SK-N-SH treated with all-trans-retinoic acid at 6 μM for 48 hours (cell line): ENCODE measurements around the gene MAK.
"Not testable (repeated sequence)": the region's sequence is repeated elsewhere in the genome, so short reads cannot be mapped to it uniquely, and the experiment has no call there.

Experiments used
- ATAC-seq: fragments of 200-7000 bp; cut with Tn5 transposase; 3 replicates; pipeline ENCODE4 v1.9.1; 2020; ENCODE audit warnings: mild to moderate bottlenecking, moderate library complexity
- ARNTL ChIP-seq: fragments of 450-650 bp; formaldehyde crosslinking; IDR thresholded peaks from 2 replicates; pipeline ENCODE4 v1.5.0; 2020; ENCODE audit warnings: low read depth, mild to moderate bottlenecking, moderate library complexity, borderline replicate concordance
- BACH2 ChIP-seq: fragments of 250-450 bp; sonication (Bioruptor Pico); IDR thresholded peaks from 2 replicates; pipeline ENCODE4 v1.9.0; 2021; ENCODE audit warnings: mild to moderate bottlenecking, borderline replicate concordance
- CREB5 ChIP-seq: fragments of 250-450 bp; sonication (Bioruptor Pico); IDR thresholded peaks from 2 replicates; pipeline ENCODE4 v1.5.1; 2020; ENCODE audit warnings: low read depth, mild to moderate bottlenecking, moderate library complexity
- CSDC2 ChIP-seq: fragments of 250-450 bp; sonication (Bioruptor Pico); IDR thresholded peaks from 2 replicates; pipeline ENCODE4 v1.5.0; 2020; ENCODE audit warnings: mild to moderate bottlenecking, moderate library complexity
- CSRNP3 ChIP-seq: fragments of 250-450 bp; sonication (Bioruptor Pico); IDR thresholded peaks from 2 replicates; pipeline ENCODE4 v1.5.1; 2021; ENCODE audit warnings: mild to moderate bottlenecking, moderate library complexity
- ESRRG ChIP-seq: fragments of 250-450 bp; sonication (Bioruptor Pico); IDR thresholded peaks from 2 replicates; pipeline ENCODE4 v1.6.1; 2021; ENCODE audit warnings: mild to moderate bottlenecking
- GLIS3 ChIP-seq: fragments of 250-450 bp; sonication (Bioruptor Pico); IDR thresholded peaks from 2 replicates; pipeline ENCODE4 v1.5.0; 2020; ENCODE audit warnings: mild to moderate bottlenecking, moderate library complexity
- ISL1 ChIP-seq: fragments of 250-450 bp; sonication (Bioruptor Pico); IDR thresholded peaks from 2 replicates; pipeline ENCODE4 v2.1.2; 2022; ENCODE audit warnings: mild to moderate bottlenecking, moderate library complexity
- OSR1 ChIP-seq: fragments of 250-450 bp; sonication (Bioruptor Pico); IDR thresholded peaks from 2 replicates; pipeline ENCODE4 v1.8.0; 2022; ENCODE audit warnings: moderate library complexity, mild to moderate bottlenecking, inconsistent platforms
- PATZ1 ChIP-seq: fragments of 250-450 bp; sonication (Bioruptor Pico); IDR thresholded peaks from 2 replicates; pipeline ENCODE4 v1.8.0; 2020; ENCODE audit warnings: mild to moderate bottlenecking, moderate library complexity, borderline replicate concordance
- POU6F1 ChIP-seq: fragments of 250-450 bp; sonication (Bioruptor Pico); IDR thresholded peaks from 2 replicates; pipeline ENCODE4 v1.8.0; 2021; ENCODE audit warnings: low read depth, mild to moderate bottlenecking, moderate library complexity, borderline replicate concordance
- PPARA ChIP-seq: fragments of 250-450 bp; sonication (Bioruptor Pico); IDR thresholded peaks from 2 replicates; pipeline ENCODE4 v1.5.0; 2020; ENCODE audit warnings: mild to moderate bottlenecking, borderline replicate concordance
- RARB ChIP-seq: fragments of 250-450 bp; sonication (Bioruptor Pico); IDR thresholded peaks from 2 replicates; pipeline ENCODE4 v1.8.0; 2021; ENCODE audit warnings: mild to moderate bottlenecking, moderate library complexity
- SNAI2 ChIP-seq: fragments of 250-450 bp; sonication (Bioruptor Pico); IDR thresholded peaks from 2 replicates; pipeline ENCODE4 v1.5.0; 2020; ENCODE audit warnings: mild to moderate bottlenecking, moderate library complexity
- TCF4 ChIP-seq: fragments of 250-450 bp; sonication (Bioruptor Pico); IDR thresholded peaks from 2 replicates; pipeline ENCODE4 v1.8.0; 2021; ENCODE audit warnings: mild to moderate bottlenecking, moderate library complexity, borderline replicate concordance
- TOX ChIP-seq: fragments of 250-450 bp; sonication (Bioruptor Pico); IDR thresholded peaks from 2 replicates; pipeline ENCODE4 v1.8.0; 2021; ENCODE audit warnings: mild to moderate bottlenecking, moderate library complexity, borderline replicate concordance
- TSHZ2 ChIP-seq: fragments of 250-450 bp; sonication (Bioruptor Pico); IDR thresholded peaks from 2 replicates; pipeline ENCODE4 v1.5.0; 2020; ENCODE audit warnings: mild to moderate bottlenecking, moderate library complexity
- ZC3H10 ChIP-seq: fragments of 250-450 bp; sonication (Bioruptor Pico); IDR thresholded peaks from 2 replicates; pipeline ENCODE4 v1.5.1; 2021; ENCODE audit warnings: mild to moderate bottlenecking, moderate library complexity
- ZFP3 ChIP-seq: fragments of 250-450 bp; sonication (Bioruptor Pico); IDR thresholded peaks from 2 replicates; pipeline ENCODE4 v1.5.0; 2020; ENCODE audit warnings: mild to moderate bottlenecking, moderate library complexity
- ZFP30 ChIP-seq: fragments of 450-650 bp; formaldehyde crosslinking; IDR thresholded peaks from 2 replicates; pipeline ENCODE4 v1.5.0; 2022; ENCODE audit warnings: mild to moderate bottlenecking, moderate library complexity
- ZNF70 ChIP-seq: fragments of 450-650 bp; formaldehyde crosslinking; IDR thresholded peaks from 2 replicates; pipeline ENCODE4 v1.5.0; 2020; ENCODE audit warnings: mild to moderate bottlenecking, moderate library complexity
- ZNF8 ChIP-seq: fragments of 450-650 bp; formaldehyde crosslinking; IDR thresholded peaks from 2 replicates; pipeline ENCODE4 v1.5.0; 2020; ENCODE audit warnings: mild to moderate bottlenecking, moderate library complexity

MAK gene

GRCh38 chr6:10882657-10883171 is 44.4 kb upstream of the MAK start:
- no peak for ATAC-seq
- TF ChIP-seq ZNF70 (no peak), SNAI2 (CRISPR knock-in tag) (no peak), TSHZ2 (no peak), PATZ1 (no peak), TCF4 (no peak), ZC3H10 (CRISPR knock-in tag) (no peak), RARB (CRISPR knock-in tag) (no peak), ZFP30 (CRISPR knock-in tag) (no peak), CREB5 (CRISPR knock-in tag) (no peak), ZFP3 (CRISPR knock-in tag) (no peak), CSDC2 (no peak), POU6F1 (CRISPR knock-in tag) (no peak), TOX (CRISPR knock-in tag) (no peak), ESRRG (no peak), ZNF8 (CRISPR knock-in tag) (no peak), ISL1 (CRISPR knock-in tag) (no peak), PPARA (CRISPR knock-in tag) (no peak), GLIS3 (no peak), OSR1 (no peak), BACH2 (CRISPR knock-in tag) (no peak)
- TF ChIP-seq, all 23 proteins: peak for 0

- not testable (repeated sequence) for ATAC-seq
Measured at GRCh38 chr6:10882253-10882630, 43.9 kb upstream of the MAK start.

GRCh38 chr6:10880366-10880765 is 42.0 kb upstream of the MAK start:
- no peak for ATAC-seq
- TF ChIP-seq BACH2 (CRISPR knock-in tag), result no peak
- TF ChIP-seq ZFP30 (CRISPR knock-in tag), result no peak
- TF ChIP-seq CREB5 (CRISPR knock-in tag), result no peak
- no peak for TF ChIP-seq PATZ1
- no peak for TF ChIP-seq RARB (CRISPR knock-in tag)
- no peak for TF ChIP-seq ZNF8 (CRISPR knock-in tag)
- TF ChIP-seq TCF4, result no peak
- TF ChIP-seq PPARA (CRISPR knock-in tag), result no peak
- no peak for TF ChIP-seq ZC3H10 (CRISPR knock-in tag)
- no peak for TF ChIP-seq CSRNP3
- no peak for TF ChIP-seq TOX (CRISPR knock-in tag)
- TF ChIP-seq ISL1 (CRISPR knock-in tag), result no peak
- no peak for TF ChIP-seq ZFP3 (CRISPR knock-in tag)
- no peak for TF ChIP-seq ARNTL (CRISPR knock-in tag)
- TF ChIP-seq, all 23 proteins: peak for 0
